Measurements from ENCODE around the gene GLB1L.
"Not testable (repeated sequence)": the region's sequence is repeated elsewhere in the genome, so short reads cannot be mapped to it uniquely, and the experiment has no call there.

The GLB1L gene

GRCh38 chr2:219245148-219245898, at the start of gene GLB1L, which contains the start of gene STK16:
GLB1L (minus strand) TSS chr2:219245444; CDS start chr2:219243573, 1,871 bp downstream.
STK16 (plus strand) TSS chr2:219245479; CDS start chr2:219246000, 521 bp downstream.
- peak; percentile 82 for DNase-seq (ENCODE audit: low read depth)

- DNase-seq (ENCODE audit: low read depth) = peak; percentile 84
These were observed 49.4 kb upstream of the GLB1L start for GRCh38 chr2:219294356-219295351.

DNA sequence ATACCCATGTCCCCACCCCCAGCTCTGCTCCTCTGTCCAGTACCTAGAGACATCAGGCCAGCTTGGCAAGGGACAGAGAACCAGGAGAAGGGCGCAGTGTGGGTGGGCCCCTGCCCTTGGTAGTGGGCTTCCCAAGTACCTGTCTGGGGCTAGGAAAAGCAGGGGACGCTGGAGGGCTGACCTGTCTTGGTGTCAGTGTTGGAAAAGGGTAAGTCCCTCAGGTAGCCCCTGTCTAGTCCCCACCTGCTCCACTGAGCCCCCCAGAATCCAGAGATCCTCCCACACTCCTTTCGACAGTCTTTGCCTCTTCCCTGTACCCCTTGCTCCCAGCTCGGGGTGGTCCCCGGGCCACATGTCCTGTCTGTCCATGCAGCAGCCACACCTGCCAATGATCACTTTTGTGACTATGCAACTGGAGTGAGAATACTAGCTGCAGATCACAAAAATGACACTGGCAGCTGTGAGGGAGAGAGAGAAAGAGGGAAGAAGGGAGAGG, 48.5 kb upstream of the GLB1L start:
- no peak for DNase-seq (ENCODE audit: low read depth)

DNA sequence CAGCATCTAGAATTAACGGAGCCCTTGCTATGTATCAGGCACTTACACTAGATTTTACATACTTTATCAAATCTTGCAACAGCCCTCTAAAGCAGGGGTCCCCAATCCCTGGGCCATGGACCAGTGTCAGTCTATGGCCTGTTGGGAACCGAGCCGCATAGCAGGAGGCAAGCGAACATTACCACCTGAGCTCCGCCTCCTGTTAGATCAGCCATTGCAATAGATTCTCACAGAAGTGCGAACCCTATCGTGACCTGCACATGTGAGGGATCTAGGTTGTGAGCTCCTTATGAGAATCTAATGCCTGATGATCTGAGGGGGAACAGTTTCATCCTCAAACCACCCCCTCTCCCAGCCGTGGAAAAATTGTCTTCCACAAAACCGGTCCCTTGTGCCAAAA, 47.4 kb upstream of the GLB1L start:
- no peak for DNase-seq (ENCODE audit: low read depth)

DNA sequence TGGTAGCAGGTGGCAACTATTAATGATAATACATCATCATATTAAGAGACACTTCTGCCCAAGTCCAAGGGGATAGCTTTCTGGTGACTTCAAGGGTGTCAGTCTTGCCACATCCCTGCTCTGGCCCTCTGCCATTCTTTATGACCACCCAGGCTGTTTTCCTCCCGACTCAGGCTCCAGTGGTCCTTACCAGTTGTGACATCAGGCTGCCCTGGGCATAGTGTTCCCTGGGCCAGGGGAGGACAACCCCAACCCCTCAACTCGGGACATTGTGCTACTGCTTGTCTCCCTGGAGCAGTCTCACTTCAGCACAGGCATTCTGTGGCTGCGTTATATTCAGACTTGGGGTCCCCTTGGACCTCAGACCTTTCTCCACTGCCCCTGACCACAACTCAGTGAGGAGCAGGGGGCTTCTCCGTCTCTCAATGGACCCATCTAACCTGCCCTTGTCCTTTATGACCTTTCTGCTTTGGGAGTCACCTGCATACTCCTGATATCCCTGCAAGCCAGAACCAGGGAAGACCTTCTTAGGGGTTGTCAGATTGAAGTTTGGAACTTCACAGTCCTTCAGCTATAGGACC, 46.8 kb upstream of the GLB1L start:
- DNase-seq (ENCODE audit: low read depth) = no peak

- no peak for DNase-seq (ENCODE audit: low read depth)
These were observed 46.1 kb upstream of the GLB1L start for GRCh38 chr2:219291394-219291793.

GRCh38 chr2:219290381-219291171, 45.3 kb upstream of the GLB1L start:
- DNase-seq (ENCODE audit: low read depth) = no peak

DNA sequence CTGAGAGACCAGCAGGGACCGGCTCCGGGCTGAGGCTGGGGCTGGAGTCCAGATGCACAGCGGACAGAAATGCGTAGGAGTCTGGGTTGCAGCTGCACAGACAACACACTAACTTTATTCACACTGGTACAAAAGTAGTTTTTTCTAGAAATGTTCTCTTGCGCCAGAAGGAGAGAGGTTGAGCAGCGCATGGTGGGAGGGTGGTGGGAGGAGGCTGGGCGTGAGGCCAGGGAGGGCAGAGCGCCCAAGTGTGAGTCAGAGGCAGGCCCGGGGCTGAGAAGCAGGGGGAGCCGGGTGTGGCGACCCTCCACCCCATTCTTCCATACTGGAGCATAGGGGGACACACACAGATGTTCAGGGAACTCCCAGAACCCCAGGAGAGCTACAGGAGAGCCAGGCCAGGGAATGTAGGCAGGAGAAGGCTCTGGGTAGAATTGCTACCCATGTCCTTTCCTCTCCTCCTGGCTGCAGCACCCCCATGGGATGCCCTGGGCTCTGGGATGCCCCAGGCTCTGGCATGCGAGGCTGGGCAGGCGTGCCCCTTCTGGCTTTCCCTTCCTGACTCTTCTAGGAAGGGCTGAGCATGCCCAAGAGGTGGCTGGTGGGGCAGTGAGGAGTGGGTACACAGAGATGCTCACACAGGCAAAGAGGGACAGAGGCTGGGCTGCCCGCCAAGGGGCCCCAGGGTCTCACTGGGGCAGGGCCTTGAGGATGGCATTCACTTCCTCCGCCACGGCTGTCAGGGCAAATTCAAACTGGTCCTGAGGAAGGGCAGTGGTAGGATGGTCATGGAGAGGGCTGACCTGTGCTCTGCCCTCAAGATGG, 44.5 kb upstream of the GLB1L start:
- no peak for DNase-seq (ENCODE audit: low read depth)

DNA sequence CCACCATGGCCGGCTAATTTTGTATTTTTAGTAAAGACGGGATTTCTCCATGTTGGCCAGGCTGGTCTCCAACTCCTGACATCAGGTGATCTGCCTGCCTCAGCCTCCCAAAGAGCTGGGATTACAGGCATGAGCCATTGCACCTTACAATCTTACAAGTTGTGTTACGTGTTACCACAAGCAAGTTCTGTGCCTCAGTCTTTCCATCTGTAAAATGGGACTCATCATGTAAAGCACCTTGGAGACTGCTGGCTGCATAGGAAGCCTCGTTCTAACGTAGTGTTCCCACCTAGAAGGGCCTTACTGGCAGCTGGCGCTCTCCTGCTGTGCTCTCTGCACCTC, 43.9 kb upstream of the GLB1L start:
- no peak for DNase-seq (ENCODE audit: low read depth)

- DNase-seq (ENCODE audit: low read depth) = no peak
These were observed 42.5 kb upstream of the GLB1L start for GRCh38 chr2:219287580-219288265.

- not testable (repeated sequence) for DNase-seq (ENCODE audit: low read depth)
These were observed 41.8 kb upstream of the GLB1L start for GRCh38 chr2:219287116-219287440.

GRCh38 chr2:219286436-219287115, 41.3 kb upstream of the GLB1L start:
- DNase-seq (ENCODE audit: low read depth) = no peak

- no peak for DNase-seq (ENCODE audit: low read depth)
These were observed 40.7 kb upstream of the GLB1L start for GRCh38 chr2:219285894-219286425.

DNA sequence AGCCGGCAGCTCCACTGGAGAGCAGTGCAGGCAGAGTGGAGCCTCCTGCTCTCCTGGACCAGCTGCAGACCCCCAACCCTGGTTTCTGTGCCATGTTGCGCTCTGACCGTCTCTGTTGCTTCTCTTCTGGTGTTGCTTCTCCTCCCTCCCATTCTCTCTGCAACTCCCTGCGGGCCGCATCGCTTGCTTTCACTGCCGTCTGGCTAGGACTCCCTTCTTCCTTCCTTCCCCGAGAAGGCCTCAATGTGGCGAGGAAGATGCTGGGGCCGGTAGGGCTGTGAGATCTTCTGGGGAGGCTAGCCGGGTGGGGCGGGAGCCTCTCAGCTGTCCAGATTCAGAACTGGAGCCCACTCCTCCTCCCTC, 40.1 kb upstream of the GLB1L start:
- DNase-seq (ENCODE audit: low read depth) = no peak

DNA sequence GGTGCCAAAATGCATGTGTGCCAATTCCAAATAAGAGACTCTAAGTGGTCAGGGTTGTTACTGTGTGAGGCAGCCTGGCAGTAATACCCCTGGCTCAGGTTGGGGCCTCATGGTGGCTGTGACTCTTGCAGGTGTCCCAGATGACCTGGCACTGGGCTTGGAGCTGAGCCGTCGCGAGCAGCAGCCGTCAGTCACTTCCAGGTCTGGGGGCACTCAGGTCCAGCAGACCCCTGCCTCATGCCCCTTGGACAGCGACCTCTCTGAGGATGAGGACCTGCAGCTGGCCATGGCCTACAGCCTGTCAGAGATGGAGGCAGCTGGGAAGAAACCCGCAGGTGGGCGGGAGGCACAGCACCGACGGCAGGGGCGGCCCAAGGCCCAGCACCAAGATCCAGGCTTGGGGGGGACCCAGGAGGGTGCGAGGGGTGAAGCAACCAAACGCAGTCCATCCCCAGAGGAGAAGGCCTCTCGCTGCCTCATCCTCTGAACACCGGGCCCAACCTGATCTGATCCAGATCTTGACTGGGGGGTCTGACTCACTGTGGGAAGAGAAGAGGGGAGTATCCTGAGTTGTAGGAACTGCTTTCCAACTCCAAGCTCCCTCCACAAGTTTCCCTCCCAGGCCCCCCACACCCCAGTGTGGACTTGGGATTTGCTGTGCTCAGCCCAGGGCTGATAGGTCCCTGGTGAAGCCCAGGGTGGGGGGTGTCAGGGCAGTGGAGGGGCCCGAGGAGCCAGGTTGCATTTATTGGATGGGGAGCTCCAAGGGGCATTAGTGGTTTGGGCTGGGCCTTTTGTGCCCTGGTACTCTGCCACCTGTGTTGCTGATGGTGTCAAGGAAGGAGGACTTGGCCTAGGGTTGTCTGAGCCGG, 39.5 kb upstream of the GLB1L start:
- DNase-seq (ENCODE audit: low read depth) = no peak

DNA sequence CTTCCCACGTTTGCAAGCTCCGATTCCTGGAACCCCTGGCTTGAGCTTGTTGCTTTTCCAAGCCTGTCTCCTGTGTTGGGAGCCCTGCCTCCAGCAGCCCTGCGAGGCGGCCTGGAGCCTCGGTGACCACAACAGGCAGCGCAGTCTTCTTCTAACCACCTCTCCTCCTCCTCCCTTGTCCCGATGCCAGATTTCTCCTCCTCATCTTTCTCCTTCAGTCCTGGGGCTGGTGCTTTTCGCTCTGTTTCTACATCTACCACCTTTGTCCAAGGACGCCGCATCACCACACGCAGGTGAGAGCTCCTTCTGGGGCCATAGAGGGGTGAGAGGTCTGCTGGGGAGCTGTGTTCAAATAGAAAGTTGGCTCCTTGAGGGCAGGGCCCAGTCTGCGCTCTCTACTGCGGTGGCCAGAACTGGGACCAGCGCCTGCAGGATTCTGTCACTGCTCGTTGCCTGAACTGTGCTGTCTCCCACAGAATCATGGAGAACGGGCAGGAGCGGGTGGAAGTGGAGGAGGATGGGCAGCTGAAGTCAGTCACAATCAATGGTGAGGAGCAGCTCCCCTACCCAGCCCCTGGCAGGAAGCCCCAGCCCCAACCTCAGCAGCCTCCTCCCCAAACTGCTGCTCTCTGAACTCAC, 37.8 kb upstream of the GLB1L start:
- DNase-seq (ENCODE audit: low read depth) = no peak

DNA sequence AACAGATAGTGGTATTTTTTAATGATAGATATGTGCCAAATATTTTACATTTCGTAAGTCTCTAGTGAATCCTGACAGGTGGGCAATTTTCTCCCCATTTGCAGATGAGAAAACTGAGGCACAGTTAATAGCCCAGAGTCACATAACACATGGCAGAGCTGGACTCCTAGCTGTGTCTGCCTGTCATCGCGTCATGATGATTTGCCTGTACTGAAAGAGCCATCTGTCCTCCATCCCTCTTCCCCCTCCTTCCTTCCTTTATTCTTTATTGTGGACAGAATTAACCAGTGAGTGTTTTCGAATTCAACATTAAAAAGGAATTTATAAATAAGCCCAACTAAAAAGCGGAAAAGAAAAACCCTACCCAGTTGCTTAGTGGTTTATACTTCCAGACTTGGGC, 37.1 kb upstream of the GLB1L start:
- no peak for DNase-seq (ENCODE audit: low read depth)

DNA sequence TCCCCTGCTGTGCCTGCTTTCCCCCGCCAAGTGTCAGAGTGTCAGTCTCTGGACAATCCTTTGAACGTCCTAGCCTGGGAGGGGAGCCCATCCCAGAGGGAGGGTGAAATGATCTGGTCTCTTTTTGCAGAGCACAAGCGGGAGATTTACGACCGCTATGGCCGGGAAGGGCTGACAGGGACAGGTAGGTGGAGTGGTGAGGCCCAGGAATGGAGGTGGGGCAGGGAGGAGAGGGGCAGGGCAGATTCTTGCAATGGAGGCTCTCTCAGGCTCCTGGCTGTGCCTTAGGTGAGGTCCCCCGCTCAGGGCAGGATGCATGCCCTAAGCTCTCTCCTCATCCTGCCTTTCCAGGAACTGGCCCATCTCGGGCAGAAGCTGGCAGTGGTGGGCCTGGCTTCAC, 36.3 kb upstream of the GLB1L start:
- DNase-seq (ENCODE audit: low read depth) = no peak
